PC-3 (cell line): ENCODE data around the gene ALG1.

ENCODE experiments used
- CTCF ChIP-seq: fragments of 300-600 bp; sonication (generic); conservative IDR thresholded peaks from 2 replicates; pipeline ENCODE4 v1.5.1; 2017; ENCODE audit warnings: antibody characterized with exemption, low read depth, mild to moderate bottlenecking, low read length
- EZH2 ChIP-seq: fragments of 300-600 bp; sonication (generic); IDR thresholded peaks from one replicate; pipeline ENCODE4 v1.6.1; 2017; ENCODE audit warnings: antibody characterized with exemption, mild to moderate bottlenecking, low read length; ENCODE audit not compliant: unreplicated experiment
- EZH2phosphoT487 ChIP-seq: fragments of 300-600 bp; sonication (generic); IDR thresholded peaks from 2 replicates; pipeline ENCODE4 v1.6.1; 2018; ENCODE audit warnings: mild to moderate bottlenecking, antibody characterized with exemption, low read length, borderline replicate concordance

GRCh38 chr16:5036228-5037156 is 35.2 kb upstream of the ALG1 start:
- TF ChIP-seq CTCF (no peak), EZH2 (no peak), EZH2phosphoT487 (no peak)
